ENCODE results near the gene SMYD4.

DNA sequence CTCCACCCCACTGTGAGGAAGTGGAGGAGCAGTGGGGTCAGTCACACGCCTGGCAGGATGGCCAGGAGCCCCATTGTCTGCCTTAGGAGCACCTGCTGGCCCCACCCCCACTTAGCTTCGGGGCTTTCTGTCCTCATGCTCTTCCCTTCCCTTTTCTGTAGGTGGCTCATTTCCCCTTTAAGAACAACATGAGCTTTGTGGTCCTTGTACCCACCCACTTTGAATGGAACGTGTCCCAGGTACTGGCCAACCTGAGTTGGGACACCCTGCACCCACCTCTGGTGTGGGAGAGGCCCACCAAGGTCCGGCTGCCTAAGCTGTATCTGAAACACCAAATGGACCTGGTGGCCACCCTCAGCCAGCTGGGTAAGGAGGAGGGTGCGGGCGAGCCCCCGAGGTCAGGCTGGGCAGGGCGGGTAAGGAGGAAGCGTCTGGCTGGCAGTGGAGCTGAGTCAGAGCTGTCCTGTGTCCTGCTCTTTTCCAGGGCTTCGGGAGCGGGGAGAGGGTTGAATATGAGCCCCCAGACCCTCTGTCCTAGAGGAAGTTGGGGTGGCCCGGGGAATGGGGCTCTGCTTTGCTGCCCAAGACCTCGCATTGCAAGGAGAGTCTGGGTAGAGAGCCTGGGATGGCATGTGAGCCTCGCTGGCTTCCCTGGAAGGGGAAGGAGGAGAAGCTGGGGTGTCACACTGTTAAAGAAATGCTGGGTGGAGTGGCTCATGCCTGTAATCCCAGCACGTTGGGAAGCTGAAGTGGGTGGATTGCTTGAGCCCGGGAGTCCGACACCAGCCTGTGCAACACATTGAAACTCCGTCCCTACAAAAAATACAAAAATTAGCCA is 77.1 kb downstream of the SMYD4 start:
- TF ChIP-seq, protein P1, sequence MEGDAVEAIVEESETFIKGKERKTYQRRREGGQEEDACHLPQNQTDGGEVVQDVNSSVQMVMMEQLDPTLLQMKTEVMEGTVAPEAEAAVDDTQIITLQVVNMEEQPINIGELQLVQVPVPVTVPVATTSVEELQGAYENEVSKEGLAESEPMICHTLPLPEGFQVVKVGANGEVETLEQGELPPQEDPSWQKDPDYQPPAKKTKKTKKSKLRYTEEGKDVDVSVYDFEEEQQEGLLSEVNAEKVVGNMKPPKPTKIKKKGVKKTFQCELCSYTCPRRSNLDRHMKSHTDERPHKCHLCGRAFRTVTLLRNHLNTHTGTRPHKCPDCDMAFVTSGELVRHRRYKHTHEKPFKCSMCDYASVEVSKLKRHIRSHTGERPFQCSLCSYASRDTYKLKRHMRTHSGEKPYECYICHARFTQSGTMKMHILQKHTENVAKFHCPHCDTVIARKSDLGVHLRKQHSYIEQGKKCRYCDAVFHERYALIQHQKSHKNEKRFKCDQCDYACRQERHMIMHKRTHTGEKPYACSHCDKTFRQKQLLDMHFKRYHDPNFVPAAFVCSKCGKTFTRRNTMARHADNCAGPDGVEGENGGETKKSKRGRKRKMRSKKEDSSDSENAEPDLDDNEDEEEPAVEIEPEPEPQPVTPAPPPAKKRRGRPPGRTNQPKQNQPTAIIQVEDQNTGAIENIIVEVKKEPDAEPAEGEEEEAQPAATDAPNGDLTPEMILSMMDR (IDR thresholded peaks at IDR 0.05; ENCODE audit: low read depth, low read length): no peak
- TF ChIP-seq POLR2A (IDR thresholded peaks at IDR 0.05; ENCODE audit: extremely low read depth, insufficient read length): no peak

All from NB4 (cell line).